Renal cortical epithelial cell (primary cell): ENCODE data around the gene ADORA3. TPM values are rescaled to one million over a fixed set of nuclear protein-coding genes. Genes with fewer than 3 reads are reported as not detected.
A peak's percentile ranks its signal among the peaks of the same experiment; 100 is the strongest.

Experiments
- DNase-seq: peaks from one replicate; pipeline ENCODE4 v3.0.0-alpha.2; 2011; ENCODE audit warnings: low read depth
- total RNA-seq: library from RNA; depleted of rRNA; stranded (reverse); fragments of >200 nt; gene quantifications from 2 replicates; pipeline ENCODE4 v1.2.3, GENCODE V29; 2014

ADORA3 gene
- total RNA-seq, 1 donor from 2014 or later, result not detected

GRCh38 chr1:111475701-111476100, 27.7 kb downstream of the ADORA3 start:
- DNase-seq, result no peak

GRCh38 chr1:111474521-111474920, 28.9 kb downstream of the ADORA3 start:
- no peak for DNase-seq

GRCh38 chr1:111474106-111474505, 29.3 kb downstream of the ADORA3 start:
- no peak for DNase-seq

DNA sequence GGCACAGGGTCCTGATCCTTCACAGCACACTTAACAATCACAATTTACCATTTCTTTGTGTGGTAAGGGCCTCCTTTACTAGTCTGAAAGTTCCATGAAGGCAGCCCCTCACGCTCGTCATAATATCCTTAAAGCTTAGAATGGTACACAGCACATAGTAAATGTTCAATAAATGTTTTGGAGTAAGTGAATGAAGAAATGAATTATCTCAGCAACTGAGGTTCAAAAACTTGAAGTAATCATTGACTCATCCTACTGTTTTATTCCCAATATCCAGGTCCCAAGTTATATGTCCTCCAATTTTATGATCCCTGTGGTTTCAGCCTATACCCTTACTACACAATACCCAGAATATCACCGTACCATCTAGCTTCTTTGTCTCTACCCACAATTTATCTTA, 31.9 kb downstream of the ADORA3 start:
- DNase-seq, result no peak

GRCh38 chr1:111471012-111471411, 32.4 kb downstream of the ADORA3 start:
- DNase-seq, result no peak

- DNase-seq, result no peak
Measured at GRCh38 chr1:111470596-111470995, 32.8 kb downstream of the ADORA3 start.

- DNase-seq, result no peak
Measured at GRCh38 chr1:111469539-111469938, 33.9 kb downstream of the ADORA3 start.

DNA sequence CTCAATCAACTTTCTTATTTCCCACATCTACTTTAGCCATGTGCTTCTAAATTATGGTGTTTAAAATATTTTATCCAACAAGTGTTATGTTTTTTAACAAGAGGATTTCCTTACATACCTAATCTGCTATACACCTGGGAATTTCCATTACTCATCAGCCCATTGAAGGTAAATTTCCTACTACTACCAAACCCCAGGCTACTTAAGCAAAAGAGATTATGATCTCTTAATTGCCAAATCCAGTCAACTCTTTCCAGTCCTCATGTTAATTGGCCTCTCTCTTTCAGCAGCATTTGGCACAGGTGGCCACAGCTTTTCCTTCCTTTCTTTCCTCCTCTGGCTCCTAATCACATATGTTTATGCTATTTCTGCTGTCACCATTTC, 34.7 kb downstream of the ADORA3 start:
- DNase-seq, result no peak

- no peak for DNase-seq
Measured at GRCh38 chr1:111467865-111468716, 35.3 kb downstream of the ADORA3 start.

- DNase-seq, result no peak
Measured at GRCh38 chr1:111466480-111466879, 37.0 kb downstream of the ADORA3 start.

DNA sequence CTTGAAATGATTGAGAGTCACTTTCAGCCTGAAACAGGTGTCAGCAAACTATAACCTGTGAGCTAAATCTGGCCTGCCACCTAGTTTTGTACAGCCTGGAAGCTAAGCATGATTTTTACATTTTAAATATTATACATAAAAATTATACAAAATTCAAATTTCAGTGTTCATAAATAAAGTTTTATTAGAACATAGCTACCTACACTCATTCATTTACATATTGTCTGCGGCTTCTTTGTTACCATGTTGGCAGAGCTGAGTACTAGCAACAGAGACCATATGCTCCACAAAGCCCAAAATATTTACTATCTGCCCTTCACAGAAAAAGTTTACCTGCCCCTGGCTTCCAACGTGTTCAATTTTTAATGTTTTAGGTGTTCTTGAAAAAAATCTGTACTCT, 37.7 kb downstream of the ADORA3 start:
- no peak for DNase-seq

GRCh38 chr1:111463029-111463683, 40.3 kb downstream of the ADORA3 start:
- DNase-seq, result peak; percentile 90

DNA sequence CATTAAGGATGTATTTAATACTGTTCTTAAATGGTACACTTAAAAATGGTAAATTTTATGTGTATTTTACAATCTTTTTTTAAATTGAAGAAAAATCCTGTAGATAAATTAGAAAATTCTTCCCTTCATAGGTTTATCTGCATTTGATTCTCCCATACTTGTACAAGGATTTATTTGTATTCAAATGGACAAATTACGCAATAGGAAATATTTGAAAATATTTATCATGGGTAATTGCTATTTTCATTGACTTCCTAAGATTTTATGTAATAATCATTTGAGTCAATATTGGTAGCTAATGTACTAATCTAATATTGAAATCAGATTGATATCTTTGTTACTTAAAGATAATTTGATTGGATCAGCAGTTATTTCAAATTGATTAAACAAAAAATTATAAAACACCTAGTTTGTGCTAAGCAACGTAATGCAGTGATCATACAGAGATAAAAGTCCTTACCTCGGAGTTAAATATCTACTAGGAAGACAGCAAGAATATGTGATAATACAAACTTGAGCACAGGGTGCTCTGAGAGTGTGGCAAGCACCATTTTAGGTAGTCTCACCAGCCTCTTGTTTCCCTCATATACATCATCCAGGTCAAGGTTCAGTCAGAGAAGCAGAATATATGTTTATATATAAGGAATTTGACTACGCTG, 40.9 kb downstream of the ADORA3 start:
- DNase-seq, result no peak

- no peak for DNase-seq
Measured at GRCh38 chr1:111461765-111462164, 41.7 kb downstream of the ADORA3 start.

GRCh38 chr1:111455642-111456031, 47.8 kb downstream of the ADORA3 start:
- no peak for DNase-seq

DNA sequence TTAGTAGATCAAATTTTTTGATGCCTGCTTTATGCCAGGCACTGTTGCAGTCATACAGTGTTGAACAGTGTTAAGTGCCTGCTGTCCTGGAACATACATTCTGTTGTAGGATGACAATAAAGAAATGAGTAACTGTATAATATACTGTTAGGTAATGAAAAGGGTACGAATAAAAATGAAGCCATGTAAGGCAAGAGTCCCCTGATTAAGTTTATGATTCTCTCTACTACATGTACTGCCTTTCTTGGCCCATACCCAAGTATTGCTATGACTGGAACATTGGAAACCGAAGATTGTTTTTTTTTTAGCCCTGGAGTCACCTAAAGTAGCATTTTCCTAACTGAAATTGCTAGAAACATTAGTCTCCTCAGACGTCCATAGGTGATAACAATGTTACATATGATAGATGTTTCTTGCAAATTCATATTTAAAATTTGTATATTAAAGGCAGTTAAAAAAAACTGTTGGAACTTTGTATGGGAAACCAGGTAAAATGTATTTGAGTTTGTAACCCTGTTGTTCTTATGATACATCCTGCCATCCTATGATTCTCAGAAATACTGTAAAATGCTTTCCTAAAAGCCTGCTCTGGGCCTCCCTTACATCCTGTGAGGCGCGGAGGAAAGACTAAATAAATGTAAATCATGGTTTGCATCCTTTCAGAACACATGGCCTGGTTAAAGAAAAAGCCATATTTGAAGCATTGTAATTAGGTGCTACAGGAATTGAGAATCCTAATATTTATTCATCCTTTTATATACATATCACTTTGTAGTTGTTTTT, 48.4 kb downstream of the ADORA3 start:
- no peak for DNase-seq

GRCh38 chr1:111453706-111454105, 49.7 kb downstream of the ADORA3 start:
- no peak for DNase-seq

DNA sequence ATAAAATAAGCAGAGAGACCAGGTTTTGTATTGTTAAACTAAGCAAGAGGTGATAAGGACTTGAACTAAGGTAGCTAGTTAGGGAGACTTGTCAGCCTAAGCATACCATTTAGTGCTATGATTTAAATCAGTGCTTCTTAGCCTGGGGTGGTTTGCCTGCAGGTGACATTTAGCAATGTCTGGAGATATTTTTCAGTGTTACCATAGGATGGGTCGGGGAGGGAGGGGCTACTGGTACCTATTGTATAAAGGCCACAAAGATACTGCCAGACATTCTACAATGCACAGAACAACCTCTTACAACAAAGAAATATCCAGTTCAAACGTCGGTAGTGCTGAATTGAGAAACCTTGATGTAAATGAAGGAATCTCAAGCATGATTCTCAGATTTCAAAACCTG, 50.9 kb downstream of the ADORA3 start:
- DNase-seq, result no peak

DNA sequence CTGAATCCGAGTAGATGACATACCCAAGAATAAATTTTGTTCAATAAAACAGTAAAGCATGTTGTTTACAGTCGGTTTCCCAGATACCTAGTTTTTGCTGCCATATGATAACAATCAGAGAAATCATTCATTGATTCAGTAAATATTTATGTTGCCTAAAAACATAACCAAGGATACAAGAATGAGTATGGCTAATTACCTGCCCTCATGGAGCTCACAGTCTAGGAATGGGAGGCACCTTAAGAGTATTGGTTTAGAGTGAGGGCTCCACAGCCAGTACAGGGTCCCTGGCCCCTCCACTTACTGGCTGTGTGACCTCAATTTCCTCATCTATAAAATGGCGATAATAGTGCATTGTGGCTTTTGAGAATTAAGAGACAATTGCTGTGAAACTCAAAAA, 53.2 kb downstream of the ADORA3 start:
- no peak for DNase-seq

DNA sequence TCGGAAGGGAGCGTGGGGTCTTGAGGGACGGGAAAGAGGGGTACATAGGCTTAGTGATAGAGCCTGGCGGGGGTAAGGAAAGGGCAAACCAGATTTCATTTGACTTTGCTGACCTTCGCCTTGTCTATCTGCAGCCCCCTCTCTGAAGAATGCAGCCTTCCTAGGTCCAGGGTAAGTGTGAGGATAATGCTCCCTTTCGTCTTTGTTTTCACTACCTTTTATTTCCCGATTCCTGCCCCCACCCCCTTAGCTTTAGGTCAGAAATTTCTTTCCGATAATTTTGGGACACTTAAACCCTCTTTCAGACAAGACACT, 53.8 kb downstream of the ADORA3 start:
- DNase-seq, result no peak
